UCSD-AML1 (cell line): ENCODE measurements around the gene ATAD3B.
"Not testable (repeated sequence)": the region's sequence is repeated elsewhere in the genome, so short reads cannot be mapped to it uniquely, and the experiment has no call there.

ENCODE experiments used
- DNase-seq: peaks from one replicate; lab custom pipeline; 2025; ENCODE audit not compliant: unreplicated experiment; lab: John Stamatoyannopoulos, UW

ATAD3B gene

DNA sequence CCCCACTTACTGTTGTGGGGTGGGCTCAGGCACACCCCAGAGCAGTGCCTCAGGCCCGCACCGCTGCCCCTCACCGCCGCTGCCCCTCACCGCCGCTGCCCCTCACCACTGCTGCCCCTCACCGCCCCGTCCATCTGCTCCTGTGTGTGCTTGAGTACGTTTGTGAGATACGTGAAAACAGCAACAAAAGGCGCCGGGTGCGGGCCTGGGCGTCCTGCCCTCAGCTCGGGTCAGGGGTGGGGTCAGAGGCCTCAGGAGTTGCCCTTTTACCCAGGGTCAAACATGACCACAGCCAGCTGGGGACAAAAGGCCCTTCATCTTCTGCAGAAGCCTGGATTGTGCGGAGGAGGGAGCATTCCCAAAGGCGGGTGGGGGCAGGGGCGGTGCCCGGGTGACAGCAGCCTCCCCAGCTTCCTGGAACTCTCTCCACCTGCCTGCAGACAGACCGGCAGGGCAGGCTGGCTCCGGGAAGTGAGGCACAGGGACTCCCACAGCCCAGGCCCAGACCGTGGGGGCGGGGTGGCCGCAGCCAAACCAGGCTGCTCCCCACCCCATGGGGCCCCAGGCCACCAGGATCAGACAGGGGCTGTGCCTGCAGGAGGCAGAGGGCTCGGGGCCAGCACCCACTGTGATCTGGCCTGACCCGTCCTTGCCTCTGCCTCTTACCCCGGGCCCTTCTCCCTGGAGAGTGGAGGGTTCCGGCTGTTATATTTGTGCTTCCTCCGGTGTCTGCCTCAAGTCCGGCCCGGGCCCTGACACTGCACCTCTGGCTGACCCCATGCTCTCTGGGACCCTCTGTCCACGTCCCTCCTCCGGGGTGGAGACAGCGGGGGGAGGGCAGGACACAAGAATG is 38.4 kb upstream of the ATAD3B start:
- peak; percentile 83 for DNase-seq

DNA sequence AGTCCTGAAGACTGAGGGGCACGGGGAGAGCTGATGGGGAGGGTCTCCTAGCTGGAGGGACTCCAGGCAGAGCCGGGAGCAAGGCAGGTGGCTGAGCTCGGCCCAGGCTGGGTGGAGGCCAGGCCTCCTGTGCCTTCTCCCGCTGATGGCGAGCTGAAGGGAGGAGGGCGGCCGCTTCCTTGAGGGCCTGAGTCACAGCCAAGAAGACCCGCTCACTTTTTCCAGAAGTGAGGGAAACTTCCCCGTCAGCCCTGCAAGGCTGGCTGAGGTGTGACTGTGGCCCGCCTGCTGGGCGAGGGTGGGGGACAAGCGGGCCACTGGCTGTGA is 37.8 kb upstream of the ATAD3B start:
- peak; percentile 75 for DNase-seq

DNA sequence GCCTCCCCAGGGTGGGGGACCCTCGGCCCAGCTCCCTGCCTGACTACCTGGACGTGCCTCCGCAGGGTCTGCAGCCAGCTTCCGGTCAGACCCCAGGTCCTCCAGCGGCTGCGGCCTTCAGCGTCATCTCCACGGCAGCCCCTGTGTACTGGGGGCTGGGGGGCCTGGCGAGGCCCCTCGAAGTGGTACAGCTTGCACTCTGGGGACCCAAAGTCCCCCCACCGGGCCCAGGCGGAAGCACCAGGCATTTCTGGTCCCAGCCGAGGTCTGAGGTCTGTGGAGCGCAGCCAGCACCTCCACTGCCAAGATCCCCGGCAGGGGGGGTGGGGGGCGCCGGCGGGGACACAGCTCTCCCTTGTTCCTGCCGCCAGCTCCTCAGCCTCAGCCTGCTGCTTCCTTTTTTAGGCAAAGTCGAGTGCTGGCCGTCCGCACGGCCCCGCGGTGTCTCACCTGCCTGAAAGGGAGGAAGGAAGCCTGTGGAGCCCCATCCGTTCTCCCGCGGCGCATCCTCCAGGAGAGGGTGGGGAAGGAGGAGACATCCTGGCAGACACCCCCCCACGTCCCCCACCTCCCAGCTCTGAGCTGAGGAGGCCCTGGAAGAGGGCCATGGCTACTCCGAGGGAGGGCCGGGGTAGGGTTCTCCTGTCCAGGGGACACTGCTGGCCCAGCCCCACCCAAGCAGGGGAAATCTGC is 37.3 kb upstream of the ATAD3B start:
- DNase-seq: peak; percentile 77

DNA sequence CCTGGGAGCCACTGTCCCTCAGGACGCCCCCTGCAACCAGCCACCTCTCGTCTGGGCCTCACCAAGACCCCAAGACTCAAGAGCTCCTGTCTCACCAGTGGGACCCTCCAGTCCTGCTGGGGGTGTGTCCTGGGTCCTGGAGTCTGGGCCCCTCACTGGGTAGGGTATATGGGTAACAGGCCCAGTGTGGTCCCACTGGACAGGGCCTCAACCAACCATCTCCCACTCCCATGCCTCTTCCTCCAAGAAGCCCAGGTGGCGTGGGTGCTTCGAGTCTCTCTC is 36.8 kb upstream of the ATAD3B start:
- peak; percentile 52 for DNase-seq

DNA sequence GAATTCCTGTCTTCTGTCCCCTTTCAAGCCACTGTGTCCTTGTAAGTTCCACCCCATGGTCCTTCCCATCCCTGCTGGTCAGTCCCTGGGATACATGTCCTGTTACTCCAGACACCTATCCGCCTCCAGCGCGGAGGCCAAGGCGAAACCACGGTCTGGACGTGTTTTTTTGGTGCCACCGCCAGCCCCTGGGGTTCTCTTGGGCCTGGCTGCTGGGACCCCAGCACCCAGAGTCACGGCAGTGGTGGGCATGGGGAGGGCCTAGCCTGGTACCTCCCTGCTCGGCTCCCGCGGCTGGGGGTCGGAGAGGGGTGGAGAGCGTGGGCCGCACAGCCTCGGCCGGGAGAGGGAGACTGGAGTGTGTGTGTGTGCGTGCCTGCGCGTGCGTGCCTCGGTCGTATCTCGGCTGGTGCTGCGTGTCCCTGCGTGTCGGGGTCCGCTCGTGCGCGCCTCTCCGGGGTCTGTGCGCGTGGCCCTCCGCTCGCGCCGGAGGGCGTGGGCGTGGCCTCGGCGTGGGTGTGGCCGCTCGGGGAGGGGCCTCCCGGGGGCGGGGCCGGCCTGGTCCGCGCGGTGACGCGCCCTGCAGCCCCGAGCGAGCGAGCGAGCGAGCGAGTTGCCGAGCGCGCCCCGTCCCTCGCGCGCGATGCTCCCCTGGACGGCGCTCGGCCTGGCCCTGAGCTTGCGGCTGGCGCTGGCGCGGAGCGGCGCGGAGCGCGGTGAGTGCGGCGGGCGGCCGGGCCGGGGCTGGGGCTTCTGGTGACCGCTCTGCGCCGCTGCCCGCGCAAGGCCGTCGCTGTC is 36.3 kb upstream of the ATAD3B start, which contains the start of gene VWA1:
Gene VWA1 (plus strand): TSS at position 585 of the 798 bp plus-strand sequence. CDS start 59 bp downstream, at position 644.
- DNase-seq: peak; percentile 83

DNA sequence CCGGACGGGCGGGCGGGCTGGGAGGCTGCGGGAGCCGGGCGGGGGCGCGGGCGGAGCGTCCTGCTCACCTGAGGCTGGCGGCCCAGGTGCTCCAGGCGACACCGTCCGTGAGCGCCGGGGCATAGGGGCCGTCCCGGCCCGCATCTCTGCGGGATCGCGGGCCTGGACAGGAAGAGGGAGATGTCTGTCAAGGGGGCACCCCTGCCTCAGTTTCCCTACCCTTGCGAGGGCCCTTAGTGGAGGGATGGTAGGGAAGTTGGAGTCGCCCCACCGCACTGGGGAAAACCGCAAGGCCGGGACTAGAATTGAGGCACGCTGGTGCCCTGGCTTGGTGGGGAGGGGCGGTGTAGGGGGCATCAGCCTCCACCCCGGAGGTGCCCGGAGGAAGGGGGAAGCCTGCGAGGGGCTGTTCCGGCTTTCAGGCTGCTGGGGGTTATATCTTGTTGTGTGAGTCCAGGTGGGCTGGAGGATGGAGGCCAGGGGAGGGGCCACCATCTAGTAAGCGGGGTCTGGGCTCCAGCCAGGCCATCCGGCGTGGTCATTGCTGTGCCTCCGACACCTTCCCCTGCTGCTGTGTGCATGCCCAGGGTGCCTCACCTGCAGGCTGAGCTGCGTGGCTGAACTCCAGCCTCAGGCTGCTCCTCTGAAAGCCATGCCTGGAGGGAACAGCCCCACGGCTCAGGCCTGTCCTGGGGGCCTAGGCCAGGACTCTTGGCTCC is 35.5 kb upstream of the ATAD3B start:
- no peak for DNase-seq

DNA sequence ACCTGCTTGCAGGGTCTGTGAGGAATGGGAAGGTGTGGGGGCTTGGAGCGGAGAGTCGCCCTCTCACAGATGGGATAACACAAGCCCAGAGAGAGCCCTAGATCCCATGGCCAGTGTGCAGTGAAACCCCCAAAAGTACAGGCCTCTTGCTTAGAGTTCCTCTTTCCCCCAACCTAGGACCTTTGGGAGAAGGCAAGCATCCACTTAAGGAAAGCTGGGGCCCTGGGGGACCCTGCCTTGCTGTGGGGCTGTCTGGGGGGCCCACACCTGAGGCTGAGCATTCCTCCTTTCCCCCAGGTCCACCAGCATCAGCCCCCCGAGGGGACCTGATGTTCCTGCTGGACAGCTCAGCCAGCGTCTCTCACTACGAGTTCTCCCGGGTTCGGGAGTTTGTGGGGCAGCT is 34.9 kb upstream of the ATAD3B start:
- DNase-seq: no peak

DNA sequence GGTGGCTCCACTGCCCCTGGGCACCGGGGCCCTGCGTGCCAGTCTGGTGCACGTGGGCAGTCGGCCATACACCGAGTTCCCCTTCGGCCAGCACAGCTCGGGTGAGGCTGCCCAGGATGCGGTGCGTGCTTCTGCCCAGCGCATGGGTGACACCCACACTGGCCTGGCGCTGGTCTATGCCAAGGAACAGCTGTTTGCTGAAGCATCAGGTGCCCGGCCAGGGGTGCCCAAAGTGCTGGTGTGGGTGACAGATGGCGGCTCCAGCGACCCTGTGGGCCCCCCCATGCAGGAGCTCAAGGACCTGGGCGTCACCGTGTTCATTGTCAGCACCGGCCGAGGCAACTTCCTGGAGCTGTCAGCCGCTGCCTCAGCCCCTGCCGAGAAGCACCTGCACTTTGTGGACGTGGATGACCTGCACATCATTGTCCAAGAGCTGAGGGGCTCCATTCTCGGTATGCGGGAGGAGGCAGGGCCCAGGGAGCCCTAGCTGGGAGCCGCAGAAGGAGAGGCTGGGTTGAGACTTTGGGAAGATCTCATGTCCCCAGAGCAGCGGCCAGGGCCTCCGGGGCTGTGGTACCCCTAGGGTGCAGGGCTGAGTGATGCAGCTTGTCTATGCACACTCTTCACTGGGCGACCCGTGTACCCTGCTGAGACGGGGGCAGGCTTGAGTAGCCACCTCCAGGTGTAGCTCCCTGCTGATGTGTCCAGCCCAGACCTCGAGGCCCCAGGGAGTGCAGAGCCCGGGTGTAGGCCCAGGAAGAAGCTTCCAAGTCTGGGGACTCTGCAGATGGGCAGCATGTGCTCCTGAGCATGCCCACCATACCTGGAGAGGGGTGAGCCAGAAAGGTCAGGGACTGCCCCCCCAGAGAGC is 34.3 kb upstream of the ATAD3B start:
- DNase-seq: no peak

DNA sequence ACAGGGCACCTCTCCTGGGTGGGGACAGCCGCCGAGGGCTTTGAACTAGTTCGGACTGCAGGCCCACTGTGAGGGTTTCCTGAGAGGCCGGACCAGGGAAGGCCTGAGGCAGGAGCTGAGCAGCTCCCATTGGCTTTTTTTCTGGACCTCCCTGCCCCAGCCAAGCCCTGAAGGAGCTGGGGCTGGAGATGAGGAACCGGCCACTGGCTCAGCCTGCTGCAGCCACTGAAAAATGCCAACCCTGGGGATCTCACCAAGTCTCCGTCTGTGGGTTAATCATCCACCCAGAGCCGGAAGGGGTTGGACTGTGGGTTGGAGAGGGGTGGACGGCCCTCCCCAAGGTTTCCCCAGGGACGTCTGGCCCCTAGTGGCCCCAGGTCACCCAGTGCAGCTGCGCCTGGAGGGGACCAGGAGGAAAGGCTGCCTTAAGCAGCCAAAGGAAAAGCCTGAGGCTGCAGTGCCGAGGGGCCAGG is 33.6 kb upstream of the ATAD3B start:
- DNase-seq: peak; percentile 87

DNA sequence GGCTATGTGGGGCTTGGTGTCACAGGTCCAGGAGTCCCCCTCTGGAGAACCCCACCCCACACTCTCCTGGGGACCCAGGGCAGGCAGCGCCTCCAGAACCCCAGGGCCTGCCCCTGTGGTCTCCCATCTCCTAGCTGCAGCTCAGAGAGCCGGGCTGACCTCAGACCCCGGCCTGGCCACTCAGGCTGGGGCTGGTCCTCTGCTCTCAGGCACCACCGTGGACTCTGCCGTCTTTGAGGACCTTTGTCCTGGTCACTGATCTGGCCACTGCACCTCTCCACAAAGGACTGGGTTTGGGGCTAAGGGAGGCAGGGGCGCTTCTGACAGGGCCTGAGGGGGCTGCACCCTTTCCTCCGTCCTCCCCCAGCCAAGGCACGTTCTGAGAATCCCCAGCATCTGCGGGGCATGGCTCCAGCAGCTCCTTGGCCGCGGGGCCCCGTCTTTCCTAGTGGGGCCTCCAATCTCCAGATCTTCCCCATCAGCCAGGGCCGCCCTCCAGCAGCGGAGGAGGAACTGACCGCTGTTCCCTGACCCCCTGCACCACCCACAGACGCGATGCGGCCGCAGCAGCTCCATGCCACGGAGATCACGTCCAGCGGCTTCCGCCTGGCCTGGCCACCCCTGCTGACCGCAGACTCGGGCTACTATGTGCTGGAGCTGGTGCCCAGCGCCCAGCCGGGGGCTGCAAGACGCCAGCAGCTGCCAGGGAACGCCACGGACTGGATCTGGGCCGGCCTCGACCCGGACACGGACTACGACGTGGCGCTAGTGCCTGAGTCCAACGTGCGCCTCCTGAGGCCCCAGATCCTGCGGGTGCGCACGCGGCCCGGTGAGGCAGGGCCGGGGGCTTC is 32.8 kb upstream of the ATAD3B start:
- no peak for DNase-seq

DNA sequence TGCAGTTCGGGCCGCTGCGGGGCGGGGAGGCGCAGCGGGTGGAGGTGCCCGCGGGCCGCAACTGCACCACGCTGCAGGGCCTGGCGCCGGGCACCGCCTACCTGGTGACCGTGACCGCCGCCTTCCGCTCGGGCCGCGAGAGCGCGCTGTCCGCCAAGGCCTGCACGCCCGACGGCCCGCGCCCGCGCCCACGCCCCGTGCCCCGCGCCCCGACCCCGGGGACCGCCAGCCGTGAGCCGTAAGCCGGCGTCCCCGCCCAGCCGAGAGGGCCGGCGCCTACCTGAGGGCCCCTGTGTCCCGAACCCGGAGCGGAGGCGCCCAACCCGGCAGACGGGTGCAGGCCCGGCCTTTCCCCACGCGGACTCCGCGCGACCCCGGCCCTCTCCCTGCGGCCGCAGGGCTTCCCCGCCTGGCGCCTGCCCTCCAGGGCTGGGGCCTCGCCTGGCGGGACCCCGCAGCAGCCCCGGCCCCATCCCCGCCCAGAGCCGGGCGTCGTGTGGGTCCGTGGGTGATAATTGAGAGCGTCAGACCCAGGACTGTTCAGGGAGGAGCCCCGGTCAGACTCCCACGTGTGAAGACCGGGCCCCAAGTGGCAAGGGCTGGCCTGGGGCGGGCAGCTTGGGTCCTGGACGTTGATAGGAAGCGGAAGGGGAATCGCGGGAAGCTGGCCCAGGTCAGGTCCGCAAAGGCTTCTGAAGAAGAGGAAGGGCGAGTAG is 31.9 kb upstream of the ATAD3B start:
- DNase-seq: no peak

DNA sequence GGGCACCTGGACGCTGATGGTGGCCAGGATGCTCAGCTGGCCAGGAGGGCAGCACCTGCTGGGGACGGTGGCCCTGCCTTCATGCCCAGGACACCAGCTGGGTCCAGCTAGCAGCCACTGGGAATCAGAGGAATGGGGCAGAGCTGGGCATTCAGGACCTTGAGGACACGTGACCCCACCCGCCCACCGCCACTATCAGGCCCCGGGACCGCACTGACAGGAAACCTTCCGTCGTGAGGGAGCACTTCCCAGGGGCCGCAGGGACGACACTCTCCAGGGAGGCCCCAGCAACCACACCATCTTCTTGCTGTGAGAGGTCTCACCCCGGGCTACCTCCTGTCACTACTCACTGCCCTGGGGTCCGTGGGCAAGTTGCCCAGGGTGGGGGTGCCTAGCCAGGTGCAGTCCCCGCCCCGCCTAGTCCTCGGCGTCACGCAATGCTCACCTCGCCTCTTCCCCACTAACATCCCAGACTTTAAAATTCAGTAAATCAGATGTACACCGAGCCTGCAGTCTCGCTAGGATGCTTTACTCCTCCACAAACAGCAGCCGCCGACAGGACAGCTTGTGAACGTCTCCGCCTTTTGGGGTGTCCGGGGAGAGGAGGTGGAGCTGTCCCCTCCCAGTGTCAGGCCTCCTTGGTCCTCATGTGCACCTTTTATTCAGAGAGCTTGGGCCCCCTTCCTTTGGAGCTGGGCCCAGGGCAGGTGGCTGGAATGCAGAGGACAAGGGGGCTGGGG is 31.1 kb upstream of the ATAD3B start:
- no peak for DNase-seq

DNA sequence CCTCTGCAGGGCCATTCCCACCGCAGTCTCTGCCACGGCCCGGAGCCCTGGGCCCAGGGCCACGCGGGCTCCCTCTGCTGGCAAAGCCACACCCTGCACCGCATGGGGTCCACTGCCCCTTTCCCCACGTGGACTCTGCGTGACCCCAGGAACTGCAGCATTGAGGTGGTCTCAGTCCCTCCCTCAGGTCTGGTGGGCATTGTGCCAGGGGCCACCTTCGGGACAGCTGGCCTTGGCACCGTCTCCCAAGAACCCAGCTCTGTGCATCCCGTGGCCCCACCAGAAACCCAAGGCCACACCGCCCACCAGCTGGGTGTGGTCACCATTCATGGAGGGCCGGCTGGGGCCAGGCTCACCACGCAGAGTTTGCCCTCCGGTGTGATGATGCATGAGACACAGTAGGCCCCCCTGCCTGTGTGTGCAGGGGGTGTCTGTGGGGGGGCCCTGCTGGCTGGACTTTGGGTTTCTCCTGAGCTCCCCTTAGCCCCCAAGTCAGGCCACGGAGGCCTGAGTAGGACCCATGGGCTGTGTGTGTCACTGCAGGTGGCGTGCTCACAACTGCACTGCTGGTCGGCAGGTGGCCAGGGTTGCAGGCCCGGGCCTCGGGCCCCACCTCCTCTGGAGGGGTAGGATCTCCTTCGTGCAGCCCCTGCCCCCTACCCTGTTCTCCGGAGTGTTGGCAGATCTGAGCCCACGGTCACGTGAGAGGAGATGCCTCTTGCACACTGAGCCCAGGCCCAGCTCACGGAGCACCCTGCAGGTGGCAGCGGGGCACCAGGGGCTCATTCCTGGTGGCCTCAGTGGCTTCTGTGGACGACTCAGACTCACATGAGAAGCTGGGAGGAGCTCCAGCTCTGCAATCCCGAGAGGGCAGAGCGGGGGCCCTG is 30.3 kb upstream of the ATAD3B start:
- peak; percentile 75 for DNase-seq

DNA sequence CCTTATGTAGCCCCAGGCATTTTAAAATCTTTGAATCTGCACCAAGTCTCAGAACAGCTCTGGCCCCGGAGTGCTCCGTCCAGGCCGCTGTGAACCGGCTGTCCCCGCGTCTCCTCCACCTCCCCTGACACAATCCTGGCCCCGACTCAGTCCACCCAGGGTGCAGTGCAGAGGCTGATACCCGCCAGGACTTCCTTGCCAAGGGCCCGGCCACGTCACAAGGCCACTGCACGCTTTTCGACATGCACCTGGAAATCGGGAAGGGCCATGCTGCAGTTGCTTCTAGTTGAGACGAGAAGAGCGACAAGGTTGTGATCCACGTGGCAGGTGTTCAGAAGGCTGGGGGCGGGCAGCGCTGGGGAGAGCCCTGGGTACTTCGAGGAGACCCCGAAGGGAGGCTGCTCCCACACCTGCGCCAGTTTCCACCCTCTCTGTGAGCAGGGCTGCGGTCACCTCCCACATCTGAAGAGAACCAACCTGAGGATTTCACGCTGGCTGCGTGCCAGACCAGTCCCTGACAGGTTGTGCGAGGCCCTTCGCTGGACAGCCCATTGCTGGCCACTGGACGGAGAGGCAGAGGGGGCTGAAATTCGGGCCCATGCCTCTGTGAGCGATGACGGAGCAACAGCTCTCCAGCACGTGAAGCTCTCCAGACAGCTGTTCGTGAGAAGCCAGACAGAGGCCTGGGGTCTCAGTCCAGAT is 29.3 kb upstream of the ATAD3B start:
- no peak for DNase-seq

DNA sequence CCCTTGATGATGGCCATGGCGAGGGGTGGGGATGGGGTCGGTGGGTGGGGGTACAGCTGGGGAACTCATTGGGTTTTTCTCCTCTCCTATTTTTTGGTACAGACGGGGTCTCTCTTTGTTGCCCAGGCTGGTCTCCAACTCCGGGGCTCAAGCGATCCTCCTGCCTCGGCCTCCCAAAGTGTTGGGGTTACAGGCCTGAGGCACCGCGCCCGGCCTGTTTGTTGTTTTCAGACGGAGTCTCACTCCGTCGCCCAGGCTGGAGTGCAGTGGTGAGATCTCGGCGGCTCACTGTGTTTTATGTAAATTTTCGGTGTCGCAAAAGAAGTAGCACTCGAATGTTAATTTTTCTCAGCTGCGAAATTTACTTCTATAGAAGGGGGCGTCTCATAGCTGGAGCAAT is 24.9 kb upstream of the ATAD3B start:
- not testable (repeated sequence) for DNase-seq

DNA sequence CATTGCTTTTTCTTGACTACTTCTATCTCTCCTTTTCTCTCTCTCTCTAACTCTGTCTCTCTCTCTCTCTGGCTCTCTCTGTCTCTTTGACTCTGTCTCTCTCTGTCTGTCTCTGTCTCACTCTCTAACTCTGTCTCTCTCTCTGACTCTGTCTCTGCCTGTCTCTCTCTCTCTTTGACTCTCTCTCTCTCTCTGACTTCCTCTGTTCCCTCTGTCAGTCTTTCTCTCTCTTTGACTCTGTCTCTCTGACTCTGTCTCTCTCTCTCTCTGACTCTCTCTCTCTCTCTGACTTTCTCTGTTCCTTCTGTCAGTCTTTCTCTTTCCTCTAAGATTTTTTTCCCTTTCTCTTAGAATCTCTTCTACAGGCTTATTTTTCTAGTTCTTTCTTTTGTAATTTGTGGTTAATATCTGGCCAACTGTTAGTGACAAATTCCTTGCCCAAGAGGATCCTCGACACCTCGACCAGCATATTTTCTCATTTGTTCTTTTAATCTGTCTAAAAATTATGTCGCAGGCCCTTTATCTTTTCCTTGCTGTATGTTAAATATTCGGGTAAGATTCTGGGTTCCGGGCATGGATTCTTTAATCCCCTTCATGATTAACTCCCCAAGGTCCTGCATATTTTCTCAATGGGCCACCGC is 22.3 kb upstream of the ATAD3B start, which contains the start of gene ATAD3C:
Gene ATAD3C (plus strand): TSS at position 591 of the 641 bp plus-strand sequence. CDS start 995 bp downstream, outside the sequence.
- no peak for DNase-seq
